Activated CD4-positive, alpha-beta T cell treated with anti-CD3 and anti-CD28 coated beads, Interleukin-2, amount 50 U/mL, for 1 hour (primary cell): ENCODE data around the gene SDS.
"Not testable (repeated sequence)": the region's sequence is repeated elsewhere in the genome, so short reads cannot be mapped to it uniquely, and the experiment has no call there.

Experiments
- DNase-seq: peaks from one replicate; pipeline ENCODE4 v3.0.0-alpha.2; 2020

SDS gene

GRCh38 chr12:113373969-113374368, 29.7 kb downstream of the SDS start:
- DNase-seq, result no peak

GRCh38 chr12:113373440-113373839, 30.2 kb downstream of the SDS start:
- DNase-seq, result no peak

- DNase-seq, result no peak
Observed at GRCh38 chr12:113372371-113372770, 31.3 kb downstream of the SDS start.

- no peak for DNase-seq
Observed at GRCh38 chr12:113371808-113372207, 31.9 kb downstream of the SDS start.

GRCh38 chr12:113370923-113371682, 32.6 kb downstream of the SDS start:
- DNase-seq, result no peak

- no peak for DNase-seq
Observed at GRCh38 chr12:113369391-113369985, 34.2 kb downstream of the SDS start.

GRCh38 chr12:113368331-113368730, 35.4 kb downstream of the SDS start:
- no peak for DNase-seq

- DNase-seq, result no peak
Observed at GRCh38 chr12:113366827-113367226, 36.9 kb downstream of the SDS start.

GRCh38 chr12:113365639-113366395, 37.9 kb downstream of the SDS start:
- no peak for DNase-seq

GRCh38 chr12:113364698-113365097, 39.0 kb downstream of the SDS start:
- no peak for DNase-seq

GRCh38 chr12:113361574-113362370, 41.9 kb downstream of the SDS start:
- no peak for DNase-seq

GRCh38 chr12:113359939-113360748, 43.5 kb downstream of the SDS start:
- no peak for DNase-seq

GRCh38 chr12:113359133-113359938, 44.4 kb downstream of the SDS start:
- no peak for DNase-seq

- peak; percentile 94 for DNase-seq
Observed at GRCh38 chr12:113358381-113359132, 45.1 kb downstream of the SDS start, which contains the start of gene PLBD2. PLBD2 (plus strand) TSS chr12:113358587; CDS start chr12:113358601, 14 bp downstream.

- not testable (repeated sequence) for DNase-seq
Observed at GRCh38 chr12:113354192-113354591, 49.5 kb downstream of the SDS start.

- no peak for DNase-seq
Observed at GRCh38 chr12:113351089-113351488, 52.6 kb downstream of the SDS start.

- DNase-seq, result no peak
Observed at GRCh38 chr12:113348849-113349536, 54.7 kb downstream of the SDS start.

- no peak for DNase-seq
Observed at GRCh38 chr12:113347892-113348291, 55.8 kb downstream of the SDS start.

- DNase-seq, result no peak
Observed at GRCh38 chr12:113347107-113347506, 56.6 kb downstream of the SDS start.

- DNase-seq, result no peak
Observed at GRCh38 chr12:113346353-113346752, 57.3 kb downstream of the SDS start.
